Mesothelial cell of epicardium (in vitro differentiated cells): Measurements from ENCODE around the gene CAPZA1. TPM values are rescaled to one million over a fixed set of nuclear protein-coding genes. Genes with fewer than 3 reads are reported as not detected.

Experiments
- DNase-seq, 2 experiments: peaks; one replicate each; pipeline ENCODE4 v3.0.0; 2021; ENCODE audit warnings: low spot score in 2 of 2; ENCODE audit not compliant: unreplicated experiment in 2 of 2
- H3K27ac Mint-ChIP-seq: 2 replicates; pipeline ENCODE4 v1.8.0; 2021; ENCODE audit warnings: mixed read lengths
- H3K27me3 Mint-ChIP-seq: 2 replicates; pipeline ENCODE4 v1.8.0; 2021; ENCODE audit warnings: low read depth, mixed read lengths
- H3K36me3 Mint-ChIP-seq: 2 replicates; pipeline ENCODE4 v1.8.0; 2021; ENCODE audit warnings: mixed read lengths
- H3K4me1 Mint-ChIP-seq: 2 replicates; pipeline ENCODE4 v1.8.0; 2021; ENCODE audit warnings: mixed read lengths
- H3K4me3 Mint-ChIP-seq: 2 replicates; pipeline ENCODE4 v1.8.0; 2021; ENCODE audit warnings: mild to moderate bottlenecking, moderate library complexity, mixed read lengths
- H3K9me3 Mint-ChIP-seq: 2 replicates; pipeline ENCODE4 v1.8.0; 2021; ENCODE audit warnings: mixed read lengths
- CTCF ChIP-seq: fragments of 200-600 bp; sonication (generic); IDR thresholded peaks from one replicate; pipeline ENCODE4 v1.5.0; 2021; ENCODE audit warnings: antibody characterized with exemption; ENCODE audit not compliant: unreplicated experiment
- total RNA-seq: library from RNA; stranded (reverse); gene quantifications from 3 replicates; pipeline ENCODE4 v1.2.1, GENCODE V29; 2021

Gene CAPZA1
- total RNA-seq, 1 donor from 2014 or later, result 109 TPM

GRCh38 chr1:112678605-112679004 lies 59.0 kb downstream of the CAPZA1 start:
- no peak for TF ChIP-seq CTCF
- peaks cover 4% of the 10 kb centered on the region for H3K9me3 Mint-ChIP-seq
- H3K27ac Mint-ChIP-seq, result no peak overlapping the region
- H3K27me3 Mint-ChIP-seq, result no peaks in the 10 kb centered on the region
- peaks cover 22% of the 10 kb centered on the region for H3K4me1 Mint-ChIP-seq
- H3K4me3 Mint-ChIP-seq, result no peak overlapping the region
- peaks cover 9% of the 10 kb centered on the region for H3K36me3 Mint-ChIP-seq
- no peak for DNase-seq

GRCh38 chr1:112685913-112686312 lies 66.3 kb downstream of the CAPZA1 start:
- no peak for TF ChIP-seq CTCF
- Mint-ChIP-seq H3K9me3 (no peaks in the 10 kb centered on the region), H3K36me3 (peaks cover 17% of the 10 kb centered on the region)

GRCh38 chr1:112686417-112686816 lies 66.8 kb downstream of the CAPZA1 start:
- Mint-ChIP-seq H3K9me3 (no peaks in the 10 kb centered on the region), H3K4me1 (peaks cover 24% of the 10 kb centered on the region), H3K36me3 (peaks cover 17% of the 10 kb centered on the region), H3K27me3 (no peaks in the 10 kb centered on the region), H3K27ac (peak overlapping the region; percentile 65), H3K4me3 (no peak overlapping the region)
- no peak for DNase-seq
- TF ChIP-seq CTCF, result no peak

More at GRCh38 chr1:112685913-112686312, 66.3 kb downstream of the CAPZA1 start:
- H3K4me3 Mint-ChIP-seq, result no peak overlapping the region
- no peak for DNase-seq
- peak overlapping the region; percentile 21 for H3K27ac Mint-ChIP-seq
- H3K4me1 Mint-ChIP-seq, result peaks cover 24% of the 10 kb centered on the region
- no peaks in the 10 kb centered on the region for H3K27me3 Mint-ChIP-seq

GRCh38 chr1:112686835-112687234 lies 67.2 kb downstream of the CAPZA1 start:
- Mint-ChIP-seq H3K9me3 (no peaks in the 10 kb centered on the region), H3K36me3 (peaks cover 21% of the 10 kb centered on the region), H3K27me3 (no peaks in the 10 kb centered on the region), H3K4me3 (no peak overlapping the region), H3K4me1 (peaks cover 24% of the 10 kb centered on the region), H3K27ac (peak overlapping the region; percentile 65)
- no peak for DNase-seq
- TF ChIP-seq CTCF, result no peak

- peak overlapping the region; percentile 76 for H3K27ac Mint-ChIP-seq
- peaks cover 24% of the 10 kb centered on the region for H3K4me1 Mint-ChIP-seq
- no peaks in the 10 kb centered on the region for H3K9me3 Mint-ChIP-seq
- H3K27me3 Mint-ChIP-seq, result no peaks in the 10 kb centered on the region
- DNase-seq, result no peak
- H3K4me3 Mint-ChIP-seq, result no peak overlapping the region
- no peak for TF ChIP-seq CTCF
- peaks cover 25% of the 10 kb centered on the region for H3K36me3 Mint-ChIP-seq
Observed at GRCh38 chr1:112687361-112687760, 67.7 kb downstream of the CAPZA1 start.
